GM21737 (cell line): ENCODE measurements around the gene ST6GALNAC3.
"Not testable (repeated sequence)": the region's sequence is repeated elsewhere in the genome, so short reads cannot be mapped to it uniquely, and the experiment has no call there.

Experiments
- ATAC-seq: cut with Tn5 transposase; IDR thresholded peaks from one replicate; pipeline ENCODE4 v1.9.1; 2021; ENCODE audit warnings: mild to moderate bottlenecking, moderate library complexity; ENCODE audit not compliant: unreplicated experiment

Gene ST6GALNAC3

DNA sequence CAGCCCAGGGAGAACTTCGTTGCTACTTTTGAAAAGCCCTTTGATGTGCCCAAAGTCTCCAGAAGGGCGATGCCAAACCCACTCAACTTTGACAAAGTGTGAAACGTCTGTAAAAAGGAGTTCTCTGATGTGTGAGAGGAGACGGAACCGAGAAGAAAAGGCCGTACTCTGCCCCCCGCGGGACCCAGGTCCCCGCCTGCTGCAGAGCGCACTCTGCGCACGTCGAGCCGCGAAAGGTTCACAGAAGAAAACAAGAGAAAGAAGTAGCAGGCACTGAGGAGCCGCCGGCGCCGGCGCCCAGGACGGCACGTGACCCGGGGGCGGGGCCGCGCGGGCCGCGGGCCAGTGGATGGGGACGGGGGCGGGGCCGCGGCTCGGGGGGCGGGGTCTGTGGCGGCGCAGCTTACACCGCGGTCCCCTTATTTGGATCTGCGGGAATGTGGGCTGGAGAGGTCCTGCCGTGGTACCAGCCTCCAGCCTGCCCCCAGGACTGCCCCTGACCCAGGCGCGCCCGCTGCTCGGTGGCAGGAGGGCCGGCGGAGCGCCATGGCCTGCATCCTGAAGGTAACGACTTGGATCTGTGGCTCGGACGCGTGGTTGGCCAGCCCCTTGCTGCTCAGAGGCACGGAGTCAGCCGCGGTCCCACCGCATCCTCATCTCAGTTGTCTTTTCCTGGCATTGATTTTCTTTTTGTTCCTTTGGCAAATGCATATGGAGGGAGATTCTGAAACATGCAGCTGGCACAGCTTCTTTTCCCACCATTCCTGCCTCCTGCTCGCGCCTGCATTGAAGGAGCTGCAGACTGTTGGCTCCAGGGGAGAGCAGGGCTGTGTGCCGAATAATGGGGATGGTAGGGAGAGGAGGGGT is at the start of gene ST6GALNAC3:
ST6GALNAC3 (plus strand) TSS at position 426 of the 867 bp plus-strand sequence.
- peak; percentile 84 for ATAC-seq

DNA sequence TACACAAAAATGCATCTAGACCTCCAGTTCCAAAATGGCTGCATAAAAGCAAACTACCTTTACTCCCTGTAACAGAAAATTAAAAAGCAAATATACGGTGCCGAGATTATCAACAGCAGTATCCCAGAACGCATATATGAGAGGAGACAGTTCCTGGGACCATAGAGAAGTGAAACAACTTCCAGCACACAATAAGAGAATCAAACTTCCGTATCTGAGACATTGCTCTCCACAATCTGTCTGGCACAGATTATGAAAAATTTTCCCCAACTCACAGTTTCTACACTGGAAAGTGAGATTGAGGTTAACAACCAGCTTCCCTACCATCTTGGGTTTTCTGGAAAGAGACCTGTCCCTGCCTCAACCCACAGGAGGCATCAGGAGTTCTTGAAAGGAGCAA is 47.2 kb upstream of the ST6GALNAC3 start:
- no peak for ATAC-seq

DNA sequence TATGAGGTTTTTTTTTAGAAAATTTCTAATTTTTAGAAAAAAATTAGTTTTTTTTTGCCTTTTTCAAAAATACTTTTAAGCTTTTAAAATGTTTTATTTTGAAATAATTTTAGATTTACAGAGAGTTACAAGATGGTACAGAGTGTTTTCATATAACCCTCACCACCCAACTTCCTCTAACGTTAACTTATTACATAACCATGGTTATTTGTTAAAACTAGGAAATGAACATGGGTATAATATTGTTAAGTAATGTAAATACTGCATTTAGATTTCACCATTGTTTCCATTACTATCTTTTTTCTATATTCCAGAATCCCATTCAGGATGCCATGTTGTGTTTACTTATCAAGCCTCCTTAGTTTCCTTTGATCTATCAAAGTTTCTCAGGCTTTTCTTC is 45.2 kb upstream of the ST6GALNAC3 start:
- ATAC-seq: no peak

DNA sequence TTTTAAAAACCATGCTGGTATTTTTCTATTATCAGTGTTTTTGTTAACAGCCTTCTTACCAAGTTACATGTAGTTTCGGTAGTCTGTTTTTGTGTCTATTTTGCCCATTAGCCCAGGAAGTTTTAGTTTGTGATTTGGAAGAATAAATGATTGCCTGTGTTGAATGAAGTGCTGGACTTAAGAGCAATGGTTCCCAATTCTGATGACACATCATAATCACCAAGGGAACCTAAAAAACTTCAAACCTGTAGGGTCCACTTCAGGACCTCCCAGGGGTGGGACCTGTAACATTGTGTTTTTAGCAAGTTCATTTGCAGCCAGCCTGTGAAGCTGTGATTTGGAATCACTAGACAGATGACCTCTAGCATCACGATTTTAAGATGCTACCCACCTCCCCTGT is 43.0 kb upstream of the ST6GALNAC3 start:
- no peak for ATAC-seq

DNA sequence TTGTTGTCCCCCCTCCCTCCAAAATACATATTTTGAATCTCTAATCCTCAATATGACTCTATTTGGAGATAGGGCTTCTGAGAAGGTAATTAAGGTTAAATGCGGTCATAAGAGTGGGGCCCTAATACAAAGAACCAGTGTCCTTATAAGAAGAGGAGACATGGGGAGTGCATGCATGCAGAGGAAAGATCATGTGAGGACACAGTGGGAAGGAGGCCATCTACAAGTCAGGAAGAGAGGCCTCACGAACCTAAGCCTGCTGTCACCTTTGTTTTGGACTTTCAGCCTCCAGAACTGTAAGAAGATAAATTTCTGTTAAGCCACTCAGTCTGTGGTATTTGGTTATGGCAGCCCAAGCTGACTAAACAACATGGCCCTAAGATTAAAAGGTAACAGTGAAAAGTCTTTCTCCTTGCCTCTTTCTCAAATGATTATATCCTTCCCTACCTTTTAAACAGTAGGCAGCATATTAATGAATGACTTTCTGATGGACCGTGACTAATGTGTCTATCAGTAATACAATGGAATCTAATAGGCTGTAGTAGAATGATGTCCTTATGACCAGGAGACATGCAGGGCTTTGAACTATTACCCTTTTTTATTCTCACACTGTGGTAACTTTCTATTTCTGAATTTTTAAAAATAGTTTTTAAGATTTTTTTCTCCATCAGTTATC is 40.6 kb upstream of the ST6GALNAC3 start:
- ATAC-seq: no peak

DNA sequence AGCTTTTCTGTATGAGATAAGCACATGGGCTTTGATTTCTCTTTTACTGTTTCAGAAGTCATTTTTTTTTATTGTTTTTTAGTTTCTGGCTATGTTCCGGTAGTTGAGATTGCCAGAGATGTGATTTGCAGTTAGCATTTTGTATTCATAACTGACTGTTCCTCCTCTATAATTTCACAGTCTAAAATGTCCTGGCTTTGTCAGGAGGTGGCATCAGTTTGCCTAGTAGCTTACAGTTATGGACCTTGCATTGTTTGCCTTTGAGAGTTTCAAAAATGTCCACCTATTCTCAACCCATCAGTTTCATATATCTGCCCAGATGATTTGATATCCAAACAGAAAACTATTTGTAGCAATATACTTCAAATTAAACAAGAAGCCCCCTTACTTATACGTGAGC is 39.5 kb upstream of the ST6GALNAC3 start:
- ATAC-seq: no peak

DNA sequence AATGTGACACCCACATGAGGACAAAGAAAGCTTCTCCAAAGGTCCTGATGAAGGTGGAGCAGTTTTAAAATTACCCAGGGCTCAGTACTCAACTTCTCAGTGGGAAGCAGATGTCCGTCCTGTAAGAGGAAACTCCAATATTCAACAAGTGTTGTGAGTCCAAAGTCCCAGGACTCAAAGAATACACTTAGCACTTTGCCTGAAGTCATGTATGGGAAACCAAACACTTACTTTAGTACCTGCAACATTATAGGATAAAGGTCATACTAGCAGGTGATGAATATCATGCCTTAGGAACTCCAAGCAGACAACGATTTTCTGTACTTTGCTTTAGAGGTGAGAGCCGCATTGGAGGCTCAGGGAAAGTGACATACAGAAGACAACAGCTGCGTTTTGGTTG is 37.2 kb upstream of the ST6GALNAC3 start:
- ATAC-seq: no peak

DNA sequence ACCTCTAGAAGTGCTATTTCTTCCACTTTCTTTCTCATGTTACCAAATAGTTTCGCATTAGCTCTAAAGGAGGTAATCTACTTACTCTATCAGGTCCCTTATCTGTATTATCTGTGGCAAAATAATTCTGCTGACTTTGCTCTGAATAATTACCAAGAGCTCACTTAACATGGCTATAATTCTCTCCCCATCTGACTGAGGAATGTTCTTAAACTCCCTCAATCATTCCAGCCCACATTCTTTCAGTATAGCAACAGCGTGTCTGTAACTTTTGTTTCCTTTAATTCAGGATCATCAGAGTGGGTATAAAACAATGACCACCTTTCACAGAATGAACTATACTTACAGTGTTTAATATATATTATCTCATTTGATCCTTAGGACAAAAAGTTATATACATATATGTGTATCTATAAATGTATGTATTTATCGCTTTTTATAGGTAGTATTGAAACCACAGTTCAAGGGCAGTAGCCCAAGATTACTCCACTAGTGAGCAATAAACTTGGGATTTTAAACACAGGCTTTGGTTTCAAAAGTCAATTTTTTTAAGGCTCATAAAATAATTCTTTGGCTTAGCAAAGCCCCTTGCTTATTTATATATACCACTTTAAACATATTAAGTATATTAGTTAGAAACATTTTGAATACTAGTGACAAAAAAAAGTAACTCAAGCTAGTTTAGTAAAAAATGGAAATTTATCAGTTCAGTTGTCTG is 36.1 kb upstream of the ST6GALNAC3 start:
- no peak for ATAC-seq

DNA sequence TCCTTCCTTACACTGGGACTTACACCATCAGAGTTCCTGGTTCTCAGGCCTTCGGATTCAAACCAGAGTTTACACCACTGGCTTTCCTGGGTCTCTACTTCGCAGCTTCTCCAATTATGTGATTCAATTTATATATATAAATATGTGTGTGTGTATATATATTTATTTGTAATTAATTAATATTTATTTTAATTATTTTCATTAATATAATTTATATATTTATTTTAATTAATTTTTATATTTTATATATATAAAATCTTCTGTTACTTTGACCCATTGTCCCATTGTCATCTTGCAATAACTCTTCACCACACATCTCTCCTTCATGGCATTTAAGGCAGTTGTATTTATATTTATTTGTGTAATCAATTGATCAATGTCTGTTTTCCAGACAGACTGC is 28.4 kb upstream of the ST6GALNAC3 start:
- no peak for ATAC-seq

DNA sequence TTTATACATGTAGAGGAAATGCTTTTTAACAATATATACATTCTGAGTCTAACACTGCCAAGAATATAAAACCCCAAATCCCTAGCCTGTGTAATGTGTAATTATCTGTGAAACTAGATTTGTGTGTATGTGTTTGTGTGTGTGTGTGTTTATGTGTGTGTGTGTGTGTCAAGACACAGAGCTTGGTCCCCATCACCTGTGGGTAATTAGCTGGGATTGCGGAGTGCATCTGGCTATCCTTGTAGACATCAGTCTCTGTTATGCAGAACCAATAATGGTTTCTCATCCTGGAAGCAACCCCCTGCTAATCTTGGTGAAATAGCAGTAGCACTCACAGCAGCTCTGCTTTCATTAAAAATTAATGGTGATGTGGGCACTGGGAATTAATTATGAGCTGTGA is 26.3 kb upstream of the ST6GALNAC3 start:
- ATAC-seq: no peak

DNA sequence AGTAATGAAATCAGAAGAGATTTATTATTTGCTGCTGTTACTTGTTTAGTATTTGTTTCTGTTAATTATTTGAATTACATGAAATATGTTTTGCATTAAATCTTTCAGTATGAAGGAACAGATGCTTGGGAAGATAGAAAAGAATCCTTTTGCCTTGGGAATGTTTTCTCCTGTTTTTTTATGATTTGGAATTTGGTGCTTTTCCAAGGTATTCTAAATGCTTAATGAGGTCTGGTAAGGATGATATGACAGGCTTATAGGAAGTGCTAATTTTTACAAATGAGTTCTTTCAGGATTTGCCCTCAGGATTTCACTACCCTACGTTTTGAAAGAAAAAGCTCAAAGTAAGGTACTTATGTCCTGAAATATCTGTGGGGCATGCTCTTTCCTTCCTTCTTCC is 25.6 kb upstream of the ST6GALNAC3 start:
- ATAC-seq: no peak

DNA sequence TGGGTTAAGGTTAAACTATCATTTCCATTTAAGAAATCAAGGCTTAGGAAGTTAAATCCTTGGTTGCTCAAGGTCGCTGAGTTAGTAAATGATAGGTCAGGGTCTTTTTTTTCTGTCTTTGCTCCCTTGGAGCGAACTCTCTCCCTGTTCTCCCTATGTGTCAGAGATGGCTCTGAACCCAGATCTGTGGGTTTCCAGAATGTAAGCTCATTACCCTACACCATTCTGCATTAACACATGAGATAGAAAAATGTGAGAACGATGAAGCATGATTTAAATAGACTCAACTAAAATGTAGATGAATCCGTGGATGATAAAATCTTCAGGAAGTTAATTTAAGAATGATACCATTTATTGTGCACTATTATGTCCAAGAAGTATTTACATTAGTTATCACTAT is 25.0 kb upstream of the ST6GALNAC3 start:
- ATAC-seq: no peak

DNA sequence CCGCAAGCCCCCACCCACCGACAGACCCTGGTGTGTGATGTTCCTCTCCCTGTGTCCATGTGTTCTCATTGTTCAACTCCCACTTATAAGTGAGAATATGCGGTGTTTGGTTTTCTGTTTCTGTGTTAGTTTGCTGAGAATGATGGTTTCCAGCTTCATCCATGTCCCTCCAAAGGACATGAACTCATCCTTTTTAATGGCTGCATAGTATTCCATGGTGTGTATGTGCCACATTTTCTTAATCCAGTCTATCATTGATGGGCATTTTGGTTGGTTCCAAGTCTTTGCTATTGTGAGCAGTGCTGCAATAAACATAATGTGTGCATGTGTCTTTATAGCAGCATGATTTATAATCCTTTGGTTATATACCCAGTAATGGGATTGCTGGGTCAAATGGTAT is 24.5 kb upstream of the ST6GALNAC3 start:
- not testable (repeated sequence) for ATAC-seq

DNA sequence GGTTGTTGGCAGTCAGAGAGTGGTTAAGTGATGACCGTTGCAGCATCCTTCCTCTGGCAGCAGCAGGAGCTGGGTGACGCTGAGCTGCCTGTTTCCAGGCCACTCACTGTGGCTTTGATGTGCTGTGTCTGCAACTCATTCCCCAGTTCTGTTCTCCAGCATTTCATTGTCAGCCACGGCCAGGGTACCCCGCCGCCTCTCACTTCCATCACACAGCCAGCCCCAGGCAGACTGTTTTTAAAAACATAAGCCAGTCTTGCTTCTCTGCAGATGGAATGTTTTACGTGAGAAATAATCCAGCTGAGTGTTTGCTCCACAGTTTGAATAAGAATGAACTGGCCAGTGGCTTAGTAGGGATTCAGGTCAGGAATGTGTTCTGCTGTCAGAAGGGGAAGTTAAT is 21.5 kb upstream of the ST6GALNAC3 start:
- no peak for ATAC-seq

DNA sequence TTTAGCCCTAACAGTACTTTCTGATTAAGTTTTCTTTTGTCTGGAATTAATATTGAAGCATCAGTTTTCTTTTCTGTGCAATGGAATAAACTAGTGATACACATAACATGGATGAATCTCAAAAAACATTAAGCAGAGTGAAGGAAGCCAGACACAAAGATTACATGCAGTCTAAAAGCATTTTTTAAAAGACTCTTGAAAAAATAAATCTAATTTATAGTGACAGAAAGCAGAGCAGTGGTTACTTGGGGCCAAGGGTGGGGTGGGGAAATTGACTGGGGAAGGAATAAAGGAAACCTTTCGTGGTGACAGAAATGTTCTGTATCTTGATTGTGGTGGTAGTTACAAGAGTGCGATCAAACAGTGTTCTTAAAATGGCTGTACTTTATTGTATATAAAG is 20.2 kb upstream of the ST6GALNAC3 start:
- ATAC-seq: no peak

DNA sequence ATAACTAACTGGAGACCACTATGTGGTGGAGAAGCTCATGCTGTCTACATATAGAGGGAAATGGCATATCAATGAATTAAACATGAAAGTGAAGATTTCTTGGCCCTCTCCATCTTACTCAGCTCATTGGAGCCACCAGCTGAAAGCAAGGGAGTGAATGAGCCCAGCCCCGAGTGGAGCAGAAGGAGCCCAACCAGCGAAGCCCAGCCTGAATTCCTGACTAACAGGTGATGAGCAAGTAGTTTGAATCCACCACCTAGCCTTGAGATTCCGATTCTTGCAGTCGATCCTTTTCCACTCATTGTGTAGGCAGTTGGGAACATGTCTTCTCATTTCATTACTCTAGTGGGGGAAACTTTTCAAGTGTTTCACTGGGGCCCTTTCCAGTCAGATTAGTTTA is 18.6 kb upstream of the ST6GALNAC3 start:
- ATAC-seq: no peak

DNA sequence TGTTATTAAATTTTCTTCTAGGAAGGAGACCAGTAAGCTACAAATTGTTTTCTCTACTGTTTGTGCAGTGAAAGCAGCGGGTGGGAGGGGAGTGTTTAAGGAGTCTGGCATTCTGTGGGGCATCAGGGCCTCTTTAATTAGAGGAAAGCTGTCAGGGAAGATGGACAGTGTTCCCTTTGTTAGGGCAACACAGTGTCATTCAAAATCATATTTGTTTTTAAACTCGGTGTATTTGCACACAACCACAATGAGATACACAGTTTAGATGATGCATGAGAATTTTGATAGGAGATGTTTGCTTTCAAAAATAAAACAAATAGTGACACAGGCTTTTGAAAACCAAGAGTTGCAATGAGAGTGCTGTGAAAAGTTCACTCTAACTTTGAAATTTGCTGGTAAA is 15.1 kb upstream of the ST6GALNAC3 start:
- no peak for ATAC-seq

DNA sequence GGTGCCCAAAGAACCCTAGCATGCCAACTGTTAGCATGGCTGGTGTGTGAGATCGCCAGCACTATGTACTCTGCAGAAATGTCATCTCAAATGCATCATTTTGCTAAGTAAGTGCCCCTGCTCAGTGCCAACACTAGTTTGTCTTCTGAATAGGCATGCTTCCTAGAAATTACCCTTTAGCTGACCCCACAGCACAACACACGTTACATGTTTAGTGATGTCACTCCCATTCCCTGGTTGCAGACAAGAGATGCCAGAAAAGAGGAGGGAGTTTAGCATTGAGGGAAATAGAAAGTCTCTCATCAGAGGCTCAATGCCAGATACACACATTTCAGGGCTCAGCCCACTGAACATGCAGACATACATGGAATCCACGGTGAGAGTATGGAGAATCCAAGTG is 9.3 kb upstream of the ST6GALNAC3 start:
- ATAC-seq: no peak

DNA sequence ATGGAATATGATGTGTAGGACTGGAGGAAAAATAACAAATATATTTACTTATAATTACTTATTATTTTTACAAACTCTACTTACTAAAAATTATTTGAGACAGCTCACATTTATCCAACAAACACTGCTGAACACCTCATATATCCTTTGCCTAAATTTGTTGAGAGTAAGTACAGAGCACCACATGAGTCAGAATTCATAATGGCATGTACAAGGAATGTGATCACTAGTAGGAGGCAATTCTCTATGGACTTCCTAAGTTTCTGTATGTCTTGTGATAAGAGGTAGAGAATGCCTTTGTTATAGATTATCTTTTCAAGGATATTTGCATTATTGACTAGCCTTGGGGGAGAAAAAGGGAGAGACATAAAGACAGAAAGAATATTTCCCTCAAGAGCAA is 8.2 kb upstream of the ST6GALNAC3 start:
- ATAC-seq: no peak

DNA sequence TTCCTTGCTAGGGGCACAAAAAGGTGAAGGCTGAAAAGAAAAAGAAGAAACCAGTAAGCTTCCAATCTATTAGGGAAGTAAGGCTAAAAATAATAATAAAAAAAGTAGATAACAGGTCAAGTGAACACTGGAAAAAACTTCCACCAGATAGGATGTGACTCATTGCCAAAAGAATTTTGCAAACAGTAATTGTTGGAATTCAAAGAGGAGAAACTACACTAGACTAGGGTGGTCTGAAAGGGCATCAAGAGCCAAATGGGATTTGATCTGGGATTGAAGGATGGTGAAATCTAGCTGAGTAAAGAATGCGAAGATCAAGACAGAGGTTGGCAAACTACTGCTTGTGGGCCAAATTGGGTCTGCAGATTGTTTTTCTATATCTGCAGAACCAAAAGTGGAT is 6.0 kb upstream of the ST6GALNAC3 start:
- no peak for ATAC-seq

DNA sequence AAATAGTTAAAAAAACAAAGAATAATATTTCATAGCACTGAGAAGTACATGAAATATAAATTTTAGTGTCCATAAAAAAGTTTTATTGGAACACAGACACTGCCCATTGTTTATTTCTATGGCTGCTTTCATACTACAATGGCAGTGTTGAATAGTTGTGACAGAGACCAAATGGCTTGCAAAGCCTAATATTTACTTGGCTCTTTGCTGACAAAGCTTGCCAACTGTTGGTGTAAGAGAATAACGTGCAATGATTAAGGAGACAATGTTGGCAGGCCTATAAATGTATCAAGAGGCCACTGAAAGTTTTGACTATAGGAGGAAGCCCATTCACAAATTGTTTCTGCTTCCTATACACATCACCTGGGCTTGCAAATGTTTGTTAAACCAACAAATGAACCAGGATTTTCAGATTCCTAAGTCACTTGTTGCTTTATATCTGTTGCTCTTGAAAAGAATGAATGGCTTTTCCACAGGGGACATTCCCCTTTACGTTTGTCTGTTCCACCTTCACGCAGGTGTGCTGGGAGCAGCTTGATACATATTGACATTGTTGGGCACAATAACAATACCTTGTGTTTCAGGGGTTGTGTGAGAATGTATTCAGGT is 5.5 kb upstream of the ST6GALNAC3 start:
- no peak for ATAC-seq
